Fibroblast of lung (primary cell): ENCODE results near the gene CGB5.

Experiments
- EZH2 ChIP-seq: IDR thresholded peaks from 2 replicates; pipeline ENCODE4 v1.5.1; 2012; ENCODE audit warnings: low read length, control low read depth, mild to moderate bottlenecking; ENCODE audit errors: missing control alignments
- TF ChIP-seq, protein P1 (sequence below), 2 donors: IDR thresholded peaks in 1 of 2; conservative IDR thresholded peaks in 1 of 2; 1 replicate in 1 of 2; 2 replicates in 1 of 2; pipeline ENCODE4 v1.5.1; 2011 to 2012; ENCODE audit warnings: low read length in 2 of 2, control low read depth in 1 of 2, inconsistent platforms in 1 of 2, low read depth in 1 of 2, mild to moderate bottlenecking in 1 of 2

DNA sequence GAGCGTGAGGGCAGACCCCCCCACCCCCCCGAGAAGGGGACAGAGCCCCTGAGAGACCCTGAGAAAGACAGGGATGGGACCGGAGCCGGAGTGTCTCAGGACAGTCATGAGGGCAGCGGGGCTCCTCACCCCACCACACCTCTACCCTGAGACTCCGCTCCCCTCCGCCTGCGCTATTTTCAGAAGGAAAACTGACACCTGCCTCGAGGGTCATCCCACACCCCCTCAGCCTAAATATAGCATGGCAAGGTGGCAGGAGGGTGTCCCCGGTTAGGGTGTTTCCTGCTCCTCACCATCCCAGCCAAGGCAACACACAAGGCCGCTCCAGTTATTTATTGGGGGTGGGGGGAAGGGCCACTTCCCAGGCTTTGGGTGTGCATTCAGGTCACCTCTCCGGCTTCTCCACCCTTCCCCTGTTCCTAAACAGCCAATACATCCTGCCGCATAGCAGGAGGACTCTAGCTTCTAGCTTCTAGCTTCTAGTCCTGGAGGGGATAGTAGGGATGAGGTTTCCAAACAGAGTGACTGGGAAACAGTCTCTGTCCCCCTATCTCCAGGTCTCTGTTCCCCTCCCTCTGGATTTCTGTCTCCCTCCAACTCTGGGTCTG is 22.4 kb downstream of the CGB5 start:
- TF ChIP-seq, protein P1, sequence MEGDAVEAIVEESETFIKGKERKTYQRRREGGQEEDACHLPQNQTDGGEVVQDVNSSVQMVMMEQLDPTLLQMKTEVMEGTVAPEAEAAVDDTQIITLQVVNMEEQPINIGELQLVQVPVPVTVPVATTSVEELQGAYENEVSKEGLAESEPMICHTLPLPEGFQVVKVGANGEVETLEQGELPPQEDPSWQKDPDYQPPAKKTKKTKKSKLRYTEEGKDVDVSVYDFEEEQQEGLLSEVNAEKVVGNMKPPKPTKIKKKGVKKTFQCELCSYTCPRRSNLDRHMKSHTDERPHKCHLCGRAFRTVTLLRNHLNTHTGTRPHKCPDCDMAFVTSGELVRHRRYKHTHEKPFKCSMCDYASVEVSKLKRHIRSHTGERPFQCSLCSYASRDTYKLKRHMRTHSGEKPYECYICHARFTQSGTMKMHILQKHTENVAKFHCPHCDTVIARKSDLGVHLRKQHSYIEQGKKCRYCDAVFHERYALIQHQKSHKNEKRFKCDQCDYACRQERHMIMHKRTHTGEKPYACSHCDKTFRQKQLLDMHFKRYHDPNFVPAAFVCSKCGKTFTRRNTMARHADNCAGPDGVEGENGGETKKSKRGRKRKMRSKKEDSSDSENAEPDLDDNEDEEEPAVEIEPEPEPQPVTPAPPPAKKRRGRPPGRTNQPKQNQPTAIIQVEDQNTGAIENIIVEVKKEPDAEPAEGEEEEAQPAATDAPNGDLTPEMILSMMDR (conservative IDR thresholded peaks at IDR 0.05 in 1 of 2, IDR thresholded peaks at IDR 0.05 in 1 of 2; ENCODE audit: low read depth in 1 of 2, low read length in 2 of 2): no peak
- no peak for TF ChIP-seq EZH2
